ENCODE measurements around the gene MRM1. TPM values are rescaled to one million over a fixed set of nuclear protein-coding genes. Genes with fewer than 3 reads are reported as not detected.
"Not testable (repeated sequence)": the region's sequence is repeated elsewhere in the genome, so short reads cannot be mapped to it uniquely, and the experiment has no call there.

MRM1 gene
- polyA plus RNA-seq, 3 donors: 0.82 to 2.3 (median 1.5) TPM

- Mint-ChIP-seq H3K27me3 (ENCODE audit: low read depth in 3 of 3) (no peaks in the 10 kb centered on the region), H3K4me1 (peaks cover 39% of the 10 kb centered on the region), H3K9me3 (no peaks in the 10 kb centered on the region), H3K36me3 (peaks cover 7 to 10% of the 10 kb centered on the region in 2 donors), H3K27ac (peak overlapping the region in 5 of 7 donors; percentile 18 to 91 (median 82)), H3K4me3 (peak overlapping the region; percentile 91 to 93)
- H4K20me1 ChIP-seq (ENCODE audit: insufficient read depth, low read length): peaks cover 8% of the 10 kb centered on the region
- peak overlapping the region; percentile 89 for H3K9ac ChIP-seq (ENCODE audit: insufficient read depth, low read length, poor library complexity, severe bottlenecking)
- no peaks in the 10 kb centered on the region for H3K27me3 ChIP-seq (ENCODE audit: control insufficient read depth in 2 of 2, insufficient read depth in 2 of 2, low read length in 2 of 2)
- no peaks in the 10 kb centered on the region for H3K9me3 ChIP-seq (replicated peaks in 1 of 2; ENCODE audit: control insufficient read depth in 1 of 2, insufficient read depth in 1 of 2, low read length in 2 of 2)
- H3K4me2 ChIP-seq (replicated peaks; ENCODE audit: extremely low read depth, low read length, poor library complexity, severe bottlenecking): peak overlapping the region; percentile 94
- H2AFZ ChIP-seq (ENCODE audit: insufficient read depth, low read depth, low read length, poor library complexity, severe bottlenecking): peak overlapping the region; percentile 99
- WGBS (ENCODE audit: insufficient coverage): under 1% methylated on average over 33 of the region's 38 CpGs
- no peaks in the 10 kb centered on the region for H3K36me3 ChIP-seq (replicated peaks in 1 of 2; ENCODE audit: control insufficient read depth in 1 of 2, insufficient read depth in 2 of 2, low read length in 2 of 2)
- H3K4me3 ChIP-seq (replicated peaks in 1 of 3; ENCODE audit: low read depth in 2 of 3, low read length in 3 of 3): peak overlapping the region; percentile 72 to 98 (median 91)
- peaks cover 20% of the 10 kb centered on the region for H3K79me2 ChIP-seq (ENCODE audit: insufficient read depth, low read length)
- peak overlapping the region in 1 of 2 donors; percentile 88 for H3K27ac ChIP-seq (ENCODE audit: low read depth in 1 of 2, low read length in 2 of 2)
- DNase-seq: no peak
- no peak for TF ChIP-seq CTCF (IDR thresholded peaks at IDR 0.05)
- intact Hi-C loops (cut with micrococcal nuclease): loop anchor here (5.0 to 10.0 kb wide), 2 partner anchors 343 to 445 kb away; partner anchors contain the start of gene AATF (in 1 of the 2)
- peaks cover 18 to 24% of the 10 kb centered on the region in 2 donors for H3K4me1 ChIP-seq (ENCODE audit: control insufficient read depth in 1 of 2, insufficient read depth in 2 of 2, low read length in 2 of 2)
These were observed 806 bp downstream of the MRM1 start for GRCh38 chr17:36602030-36602748.

- peak; percentile 64 to 77 (median 68) for DNase-seq
These were observed 1.6 kb downstream of the MRM1 start for GRCh38 chr17:36602924-36603384.

GRCh38 chr17:36605028-36605427 is 3.6 kb downstream of the MRM1 start:
- H4K20me1 ChIP-seq (ENCODE audit: insufficient read depth, low read length); H3K4me3 Mint-ChIP-seq; H3K4me3 ChIP-seq (replicated peaks in 1 of 3; ENCODE audit: low read depth in 2 of 3, low read length in 3 of 3); H3K27ac Mint-ChIP-seq; H3K27me3 Mint-ChIP-seq (ENCODE audit: low read depth in 3 of 3); H3K27ac ChIP-seq (ENCODE audit: low read depth in 1 of 2, low read length in 2 of 2); H3K36me3 ChIP-seq (replicated peaks in 1 of 2; ENCODE audit: control insufficient read depth in 1 of 2, insufficient read depth in 2 of 2, low read length in 2 of 2); DNase-seq; H3K9me3 Mint-ChIP-seq; H3K27me3 ChIP-seq (ENCODE audit: control insufficient read depth in 2 of 2, insufficient read depth in 2 of 2, low read length in 2 of 2); H3K9ac ChIP-seq (ENCODE audit: insufficient read depth, low read length, poor library complexity, severe bottlenecking); H3K9me3 ChIP-seq (replicated peaks in 1 of 2; ENCODE audit: control insufficient read depth in 1 of 2, insufficient read depth in 1 of 2, low read length in 2 of 2); H2AFZ ChIP-seq (ENCODE audit: insufficient read depth, low read depth, low read length, poor library complexity, severe bottlenecking); H3K4me2 ChIP-seq (replicated peaks; ENCODE audit: extremely low read depth, low read length, poor library complexity, severe bottlenecking): not testable (repeated sequence)
- Mint-ChIP-seq H3K4me1 (peaks cover 53% of the 10 kb centered on the region), H3K36me3 (peaks cover 10 to 14% of the 10 kb centered on the region in 2 donors)
- Histone ChIP-seq H3K4me1 (ENCODE audit: control insufficient read depth in 1 of 2, insufficient read depth in 2 of 2, low read length in 2 of 2) (peaks cover 28 to 37% of the 10 kb centered on the region in 2 donors), H3K79me2 (ENCODE audit: insufficient read depth, low read length) (peaks cover 20% of the 10 kb centered on the region)
- intact Hi-C loops (cut with micrococcal nuclease): loop anchor here in 1 of 2 donors (10.0 kb wide), 1 partner anchor 340 kb away; the partner anchor contains the start of gene AATF
- WGBS (ENCODE audit: insufficient coverage): 100% methylated on average over 3 of the region's 5 CpGs

More at GRCh38 chr17:36602924-36603384, 1.6 kb downstream of the MRM1 start:
- H3K27me3 Mint-ChIP-seq (ENCODE audit: low read depth in 3 of 3): no peaks in the 10 kb centered on the region
- peak overlapping the region; percentile 91 to 93 for H3K4me3 Mint-ChIP-seq
- Histone ChIP-seq H3K27me3 (ENCODE audit: control insufficient read depth in 2 of 2, insufficient read depth in 2 of 2, low read length in 2 of 2) (no peaks in the 10 kb centered on the region), H3K36me3 (replicated peaks in 1 of 2; ENCODE audit: control insufficient read depth in 1 of 2, insufficient read depth in 2 of 2, low read length in 2 of 2) (peaks cover 0 to 4% of the 10 kb centered on the region in 2 donors), H3K27ac (ENCODE audit: low read depth in 1 of 2, low read length in 2 of 2) (no peak overlapping the region), H3K4me2 (replicated peaks; ENCODE audit: extremely low read depth, low read length, poor library complexity, severe bottlenecking) (peak overlapping the region; percentile 94), H3K9ac (ENCODE audit: insufficient read depth, low read length, poor library complexity, severe bottlenecking) (peak overlapping the region; percentile 89), H4K20me1 (ENCODE audit: insufficient read depth, low read length) (peaks cover 8% of the 10 kb centered on the region), H3K4me3 (replicated peaks in 1 of 3; ENCODE audit: low read depth in 2 of 3, low read length in 3 of 3) (peak overlapping the region; percentile 72 to 98 (median 91)), H3K4me1 (ENCODE audit: control insufficient read depth in 1 of 2, insufficient read depth in 2 of 2, low read length in 2 of 2) (peaks cover 18 to 24% of the 10 kb centered on the region in 2 donors), H2AFZ (ENCODE audit: insufficient read depth, low read depth, low read length, poor library complexity, severe bottlenecking) (peak overlapping the region; percentile 99), H3K79me2 (ENCODE audit: insufficient read depth, low read length) (peaks cover 20% of the 10 kb centered on the region), H3K9me3 (replicated peaks in 1 of 2; ENCODE audit: control insufficient read depth in 1 of 2, insufficient read depth in 1 of 2, low read length in 2 of 2) (no peaks in the 10 kb centered on the region)
- intact Hi-C loops (cut with micrococcal nuclease): loop anchor here (5.0 to 10.0 kb wide), 2 partner anchors 342 to 444 kb away; partner anchors contain the start of gene AATF (in 1 of the 2)
- H3K9me3 Mint-ChIP-seq: no peaks in the 10 kb centered on the region
- no peak overlapping the region for H3K27ac Mint-ChIP-seq
- WGBS (ENCODE audit: insufficient coverage): 8% methylated on average over 3 of the region's 5 CpGs
- TF ChIP-seq CTCF (IDR thresholded peaks at IDR 0.05): peak; percentile 95
- H3K4me1 Mint-ChIP-seq: peaks cover 39% of the 10 kb centered on the region
- H3K36me3 Mint-ChIP-seq: peaks cover 9 to 14% of the 10 kb centered on the region in 2 donors

Data from CD14-positive monocyte (primary cell).